SH-SY5Y (cell line): Measurements from ENCODE around the gene MPPED1.

Experiments
- GATA2 ChIP-seq: IDR thresholded peaks from 2 replicates; pipeline ENCODE4 v1.6.1; 2011; ENCODE audit warnings: mild to moderate bottlenecking, low read depth, low read length
- GATA3 ChIP-seq: IDR thresholded peaks from 2 replicates; pipeline ENCODE4 v1.6.1; 2011; ENCODE audit warnings: low read depth, mild to moderate bottlenecking, low read length, moderate library complexity

DNA sequence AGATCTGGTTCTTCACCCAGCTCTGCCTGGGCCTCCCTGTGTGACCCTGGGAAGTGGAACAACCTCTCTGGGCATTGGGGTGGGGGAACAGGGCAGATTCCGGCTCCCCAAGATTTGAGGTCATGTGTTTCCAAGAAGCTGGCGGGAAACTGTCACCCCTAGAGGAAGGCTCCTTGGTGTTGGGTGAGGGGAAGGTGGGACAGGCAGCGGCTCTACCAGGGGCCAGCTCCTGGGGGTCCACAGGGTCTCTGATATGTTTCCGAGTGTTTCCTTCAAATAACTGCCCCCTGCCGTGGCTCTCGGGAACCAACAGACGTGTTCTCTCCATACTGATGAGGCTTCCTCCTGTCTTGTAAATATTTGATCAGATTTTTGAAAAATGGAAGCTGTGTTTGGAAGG is 78.5 kb downstream of the MPPED1 start:
- TF ChIP-seq GATA3 (no peak), GATA2 (no peak)
